ENCODE data around the gene SAP130. TPM values are rescaled to one million over a fixed set of nuclear protein-coding genes. Genes with fewer than 3 reads are reported as not detected.

The SAP130 gene
- total and polyA plus RNA-seq, 2 of the 8 experiments (the other 6 are each of a cell fraction or from before 2014, with no cell fraction given): 51.4 to 54.3 TPM

GRCh38 chr2:127929449-127929848, 98.4 kb downstream of the SAP130 start:
- no peak for FAIRE-seq
- H2AK5ac ChIP-seq (ENCODE audit: low read depth, low read length): no peak overlapping the region
- H3K23ac ChIP-seq (ENCODE audit: insufficient read length): no peak overlapping the region
- H3K79me2 ChIP-seq (ENCODE audit: control insufficient read depth in 1 of 2, insufficient read depth in 2 of 2, low read length in 2 of 2): no peaks in the 10 kb centered on the region
- H3K4me3 ChIP-seq (ENCODE audit: extremely low read depth in 1 of 4, insufficient read depth in 2 of 4, low read depth in 3 of 4, low read length in 4 of 4): no peak overlapping the region
- H3K4me2 ChIP-seq (ENCODE audit: insufficient read depth in 1 of 2, low read depth in 2 of 2, low read length in 2 of 2): no peak overlapping the region
- H2BK5ac ChIP-seq (ENCODE audit: low read depth, low read length): no peak overlapping the region
- no peaks in the 10 kb centered on the region for H3K36me3 ChIP-seq (ENCODE audit: control insufficient read depth in 2 of 4, insufficient read depth in 4 of 4, low read length in 3 of 4)
- H4K20me1 ChIP-seq (replicated peaks in 1 of 2; ENCODE audit: control insufficient read depth in 1 of 2, insufficient read depth in 2 of 2, low read length in 2 of 2): no peaks in the 10 kb centered on the region
- no peaks in the 10 kb centered on the region for H3K23me2 ChIP-seq (ENCODE audit: low read depth, low read length)
- H3K56ac ChIP-seq (replicated peaks; ENCODE audit: insufficient read length, low read depth, low read length): no peak overlapping the region
- no peak overlapping the region for H3K4ac ChIP-seq (replicated peaks; ENCODE audit: insufficient read length, low read depth, low read length)
- no peak overlapping the region for H3K9ac ChIP-seq (replicated peaks in 1 of 4; ENCODE audit: extremely low read depth in 1 of 4, low read depth in 3 of 4, low read length in 3 of 4)
- H2BK12ac ChIP-seq (ENCODE audit: low read depth, low read length): no peak overlapping the region
- no peak overlapping the region for H4K8ac ChIP-seq (ENCODE audit: extremely low read depth, insufficient read depth, low read length)
- H2BK15ac ChIP-seq (ENCODE audit: low read length): no peak overlapping the region
- H3K18ac ChIP-seq (ENCODE audit: extremely low read depth, low read length): no peak overlapping the region
- no peak overlapping the region for H3K27ac ChIP-seq (ENCODE audit: low read depth, low read length)
- H4K5ac ChIP-seq (ENCODE audit: insufficient read length, low read depth, low read length): no peak overlapping the region
- no peak overlapping the region for H4K91ac ChIP-seq (replicated peaks; ENCODE audit: insufficient read length, low read length)
- CTCF ChIA-PET (ENCODE audit: partially characterized antibody): no interaction called here
- no peak overlapping the region for H3K14ac ChIP-seq (ENCODE audit: insufficient read length)
- no peak for DNase-seq (ENCODE audit: low read depth in 1 of 2, low spot score in 2 of 2)
- no peaks in the 10 kb centered on the region for H3K27me3 ChIP-seq (replicated peaks in 1 of 4; ENCODE audit: control insufficient read depth in 3 of 4, extremely low read depth in 1 of 4, insufficient read depth in 3 of 4, low read length in 3 of 4)
- 80% methylated on average over 1 of the region's 1 CpG; no CpG with 5 or more reads in 1 of the 2 experiments for WGBS, 2 experiments (ENCODE audit: extremely low coverage in 1 of 2, insufficient coverage in 1 of 2, insufficient read length in 1 of 2, insufficient replicate concordance in 2 of 2, low coverage in 1 of 2, low lambda C conversion rate in 2 of 2, missing lambda C conversion rate in 1 of 2)
- no peak overlapping the region for H2BK20ac ChIP-seq (ENCODE audit: low read length)
- H2AFZ ChIP-seq (ENCODE audit: low read length): no peak overlapping the region
- POLR2A ChIA-PET (ENCODE audit: partially characterized antibody): interaction anchor here (0.7 kb wide), 1 partner anchor 9 kb away, joined by 4 read pairs; no protein-coding TSS in a partner anchor
- H3K9me3 ChIP-seq (ENCODE audit: insufficient read depth in 2 of 2, low read depth in 1 of 2, low read length in 1 of 2): no peaks in the 10 kb centered on the region
- no peaks in the 10 kb centered on the region for H3K4me1 ChIP-seq (replicated peaks in 1 of 4; ENCODE audit: control insufficient read depth in 3 of 4, insufficient read depth in 4 of 4, low read length in 3 of 4)
- TF ChIP-seq SAP30 (IDR thresholded peaks at IDR 0.05; ENCODE audit: insufficient read depth, insufficient replicate concordance, low read length): no peak
- no peak overlapping the region for H2BK120ac ChIP-seq (replicated peaks; ENCODE audit: low read depth, low read length)
- no peaks in the 10 kb centered on the region for H3K79me1 ChIP-seq (ENCODE audit: low read depth, low read length)

Data from H1 (cell line).